Nephron (organoid): ENCODE results near the gene NPAT.

ENCODE experiments used
- H3K27ac Mint-ChIP-seq, 3 experiments: 2 replicates each; pipeline ENCODE4 v1.8.0; 2020; ENCODE audit warnings: mixed read lengths in 3 of 3, mild to moderate bottlenecking in 2 of 3, moderate library complexity in 1 of 3
- H3K27me3 Mint-ChIP-seq: 2 replicates; pipeline ENCODE4 v1.8.0; 2021; ENCODE audit warnings: low read depth, mild to moderate bottlenecking, moderate library complexity, mixed read lengths
- H3K36me3 Mint-ChIP-seq: 2 replicates; pipeline ENCODE4 v1.8.0; 2020; ENCODE audit warnings: low read depth, mixed read lengths
- H3K4me1 Mint-ChIP-seq: 2 replicates; pipeline ENCODE4 v1.8.0; 2020; ENCODE audit warnings: mixed read lengths
- H3K4me3 Mint-ChIP-seq, 3 experiments: 2 replicates each; pipeline ENCODE4 v1.8.0; 2020; ENCODE audit warnings: mild to moderate bottlenecking in 3 of 3, mixed read lengths in 3 of 3, moderate library complexity in 2 of 3
- H3K9me3 Mint-ChIP-seq: 2 replicates; pipeline ENCODE4 v1.8.0; 2020; ENCODE audit warnings: mixed read lengths
- CTCF ChIP-seq, 3 experiments: fragments of 200-600 bp; sonication (generic); IDR thresholded peaks; one replicate each; pipeline ENCODE4 v1.5.0; 2021; ENCODE audit warnings: antibody characterized with exemption in 3 of 3; ENCODE audit not compliant: unreplicated experiment in 3 of 3

The NPAT gene

DNA sequence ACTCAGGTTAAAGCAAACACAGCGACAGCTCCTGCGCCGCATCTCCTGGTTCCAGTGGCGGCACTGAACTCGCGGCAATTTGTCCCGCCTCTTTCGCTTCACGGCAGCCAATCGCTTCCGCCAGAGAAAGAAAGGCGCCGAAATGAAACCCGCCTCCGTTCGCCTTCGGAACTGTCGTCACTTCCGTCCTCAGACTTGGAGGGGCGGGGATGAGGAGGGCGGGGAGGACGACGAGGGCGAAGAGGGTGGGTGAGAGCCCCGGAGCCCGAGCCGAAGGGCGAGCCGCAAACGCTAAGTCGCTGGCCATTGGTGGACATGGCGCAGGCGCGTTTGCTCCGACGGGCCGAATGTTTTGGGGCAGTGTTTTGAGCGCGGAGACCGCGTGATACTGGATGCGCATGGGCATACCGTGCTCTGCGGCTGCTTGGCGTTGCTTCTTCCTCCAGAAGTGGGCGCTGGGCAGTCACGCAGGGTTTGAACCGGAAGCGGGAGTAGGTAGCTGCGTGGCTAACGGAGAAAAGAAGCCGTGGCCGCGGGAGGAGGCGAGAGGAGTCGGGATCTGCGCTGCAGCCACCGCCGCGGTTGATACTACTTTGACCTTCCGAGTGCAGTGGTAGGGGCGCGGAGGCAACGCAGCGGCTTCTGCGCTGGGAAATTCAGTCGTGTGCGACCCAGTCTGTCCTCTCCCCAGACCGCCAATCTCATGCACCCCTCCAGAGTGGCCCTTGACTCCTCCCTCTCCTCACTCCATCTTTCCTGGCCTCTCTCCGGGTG is at the start of gene NPAT, which contains the start of gene ATM:
Gene NPAT (minus strand): TSS at position 65 of the 774 bp plus-strand sequence. CDS start 102 bp downstream, outside the sequence.
Gene ATM (plus strand): TSS at position 494 of the 774 bp plus-strand sequence. CDS start 4,558 bp downstream, outside the sequence.
- no peaks in the 10 kb centered on the region for H3K27me3 Mint-ChIP-seq
- H3K36me3 Mint-ChIP-seq = peaks cover 9% of the 10 kb centered on the region
- H3K4me3 Mint-ChIP-seq = no peak within 1 kb of the TSS
- no peak within 1 kb of the TSS for H3K27ac Mint-ChIP-seq
- no peaks in the 10 kb centered on the region for H3K9me3 Mint-ChIP-seq
- H3K4me1 Mint-ChIP-seq = peaks cover 28% of the 10 kb centered on the region
- TF ChIP-seq CTCF (IDR thresholded peaks at IDR 0.05; ENCODE audit: unreplicated experiment in 3 of 3) = peak; percentile 66 to 81 (median 73)

- H3K9me3 Mint-ChIP-seq = peaks cover 13% of the 10 kb centered on the region
- no peaks in the 10 kb centered on the region for H3K4me1 Mint-ChIP-seq
- no peak overlapping the region for H3K4me3 Mint-ChIP-seq
- no peak overlapping the region for H3K27ac Mint-ChIP-seq
- H3K27me3 Mint-ChIP-seq = no peaks in the 10 kb centered on the region
- peaks cover 62% of the 10 kb centered on the region for H3K36me3 Mint-ChIP-seq
- no peak for TF ChIP-seq CTCF (IDR thresholded peaks at IDR 0.05; ENCODE audit: unreplicated experiment in 3 of 3)
These were observed 47.1 kb upstream of the NPAT start for GRCh38 chr11:108269583-108269982.

GRCh38 chr11:108253176-108253575 is 30.7 kb upstream of the NPAT start:
- Mint-ChIP-seq H3K27ac (no peak overlapping the region), H3K36me3 (peaks cover 83% of the 10 kb centered on the region), H3K9me3 (no peaks in the 10 kb centered on the region), H3K4me1 (no peaks in the 10 kb centered on the region), H3K27me3 (no peaks in the 10 kb centered on the region), H3K4me3 (no peak overlapping the region)
- TF ChIP-seq CTCF (IDR thresholded peaks at IDR 0.05; ENCODE audit: unreplicated experiment in 3 of 3) = no peak

GRCh38 chr11:108246885-108247284 is 24.4 kb upstream of the NPAT start:
- H3K4me1 Mint-ChIP-seq = no peaks in the 10 kb centered on the region
- no peaks in the 10 kb centered on the region for H3K9me3 Mint-ChIP-seq
- H3K27ac Mint-ChIP-seq = no peak overlapping the region
- no peak overlapping the region for H3K4me3 Mint-ChIP-seq
- no peak for TF ChIP-seq CTCF (IDR thresholded peaks at IDR 0.05; ENCODE audit: unreplicated experiment in 3 of 3)
- peaks cover 57% of the 10 kb centered on the region for H3K36me3 Mint-ChIP-seq
- H3K27me3 Mint-ChIP-seq = no peaks in the 10 kb centered on the region

GRCh38 chr11:108246308-108246707 is 23.9 kb upstream of the NPAT start:
- H3K27ac Mint-ChIP-seq = no peak overlapping the region
- no peak for TF ChIP-seq CTCF (IDR thresholded peaks at IDR 0.05; ENCODE audit: unreplicated experiment in 3 of 3)
- no peaks in the 10 kb centered on the region for H3K27me3 Mint-ChIP-seq
- no peaks in the 10 kb centered on the region for H3K9me3 Mint-ChIP-seq
- H3K4me1 Mint-ChIP-seq = no peaks in the 10 kb centered on the region
- no peak overlapping the region for H3K4me3 Mint-ChIP-seq
- peaks cover 51% of the 10 kb centered on the region for H3K36me3 Mint-ChIP-seq

DNA sequence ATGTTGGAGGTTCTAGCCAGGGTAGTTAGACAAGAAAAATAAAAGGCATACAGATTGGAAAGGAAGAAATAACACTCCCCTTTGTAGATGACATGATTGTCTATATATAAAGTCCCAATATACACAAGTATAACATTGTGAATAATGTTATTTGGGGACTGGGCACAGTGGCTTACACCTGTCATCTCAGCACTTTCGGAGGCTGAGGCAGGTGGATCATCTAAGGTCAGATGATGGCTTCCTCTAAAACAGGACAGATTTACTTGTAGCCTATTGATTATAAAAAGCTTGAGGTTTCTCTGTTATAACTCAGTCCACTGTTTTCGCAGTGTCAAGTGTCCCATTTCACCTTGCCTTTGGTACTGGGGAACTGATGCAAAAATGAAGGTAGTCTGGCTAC is 20.0 kb upstream of the NPAT start:
- H3K36me3 Mint-ChIP-seq = peaks cover 47% of the 10 kb centered on the region
- TF ChIP-seq CTCF (IDR thresholded peaks at IDR 0.05; ENCODE audit: unreplicated experiment in 3 of 3) = no peak
- H3K9me3 Mint-ChIP-seq = peaks cover 1% of the 10 kb centered on the region
- no peak overlapping the region for H3K27ac Mint-ChIP-seq
- H3K4me3 Mint-ChIP-seq = no peak overlapping the region
- H3K4me1 Mint-ChIP-seq = no peaks in the 10 kb centered on the region
- H3K27me3 Mint-ChIP-seq = no peaks in the 10 kb centered on the region
